Lower leg skin (tissue), 3 donors: Measurements from ENCODE around the gene WHRN.

Source experiments
- CTCF ChIP-seq, 3 donors: fragments of 450-650 bp; IDR thresholded peaks; one replicate each; pipeline ENCODE4 v1.5.1; 2016; ENCODE audit warnings: antibody characterized with exemption in 3 of 3, mild to moderate bottlenecking in 3 of 3, moderate library complexity in 2 of 3
- POLR2A ChIP-seq, 2 donors: fragments of 450-650 bp; IDR thresholded peaks; one replicate each; pipeline ENCODE4 v1.6.1; 2016 to 2017; ENCODE audit warnings: antibody characterized with exemption in 2 of 2, mild to moderate bottlenecking in 1 of 2, moderate library complexity in 1 of 2

GRCh38 chr9:114515528-114515927 is 10.3 kb upstream of the WHRN start:
- no peak for TF ChIP-seq POLR2A (IDR thresholded peaks at IDR 0.05)
- TF ChIP-seq CTCF (IDR thresholded peaks at IDR 0.05) = no peak
